ENCODE results near the gene GPX4. TPM values are rescaled to one million over a fixed set of nuclear protein-coding genes. Genes with fewer than 3 reads are reported as not detected.

The GPX4 gene
- total and polyA plus RNA-seq, 2 of the 13 experiments (the other 11 are each of a cell fraction or from before 2014, with no cell fraction given) = 535 to 613 TPM

DNA sequence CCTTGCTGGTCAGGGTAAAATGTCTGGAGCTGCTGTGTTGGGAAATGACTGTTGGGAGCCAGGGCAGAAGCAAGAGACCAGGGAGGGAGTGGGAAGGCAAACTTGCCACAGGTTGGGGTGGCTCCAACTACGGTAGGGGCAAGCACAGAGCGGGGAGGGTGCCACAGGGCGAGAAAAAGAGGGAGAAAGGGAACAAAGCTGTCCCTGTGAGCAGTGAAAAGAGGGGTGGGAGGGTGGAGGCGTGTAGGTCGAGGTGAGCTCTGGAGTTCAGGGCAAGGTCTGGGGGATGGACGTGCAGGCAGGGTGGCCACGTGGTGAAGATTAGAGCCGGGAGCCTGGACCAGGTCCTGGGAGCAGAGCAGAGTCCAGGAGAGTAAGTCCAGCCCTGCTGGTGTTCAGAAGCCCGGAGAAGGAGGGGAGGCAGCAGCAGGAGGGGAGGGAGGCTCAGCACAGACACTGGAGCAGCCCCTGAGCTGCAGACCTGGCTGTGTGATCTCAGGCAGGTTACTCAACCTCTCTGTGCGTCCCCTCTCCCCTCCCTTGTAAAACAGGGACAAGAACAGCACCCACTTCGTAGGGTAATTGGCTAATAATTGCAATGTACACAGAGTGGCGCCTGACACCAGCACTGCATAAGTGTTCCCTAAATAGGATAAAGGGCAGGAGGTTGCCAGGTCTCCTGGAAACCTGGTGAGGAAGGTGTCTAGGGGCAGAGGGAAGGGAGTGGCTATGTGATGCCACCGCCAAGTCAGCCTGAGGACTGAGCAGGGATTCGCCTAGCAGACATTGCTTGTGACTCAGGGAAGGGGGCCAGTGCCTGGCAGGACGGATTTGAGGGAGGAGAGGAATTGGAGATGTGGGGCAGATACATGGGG, 5.4 kb upstream of the GPX4 start (continued):
- TF ChIP-seq, protein P1, sequence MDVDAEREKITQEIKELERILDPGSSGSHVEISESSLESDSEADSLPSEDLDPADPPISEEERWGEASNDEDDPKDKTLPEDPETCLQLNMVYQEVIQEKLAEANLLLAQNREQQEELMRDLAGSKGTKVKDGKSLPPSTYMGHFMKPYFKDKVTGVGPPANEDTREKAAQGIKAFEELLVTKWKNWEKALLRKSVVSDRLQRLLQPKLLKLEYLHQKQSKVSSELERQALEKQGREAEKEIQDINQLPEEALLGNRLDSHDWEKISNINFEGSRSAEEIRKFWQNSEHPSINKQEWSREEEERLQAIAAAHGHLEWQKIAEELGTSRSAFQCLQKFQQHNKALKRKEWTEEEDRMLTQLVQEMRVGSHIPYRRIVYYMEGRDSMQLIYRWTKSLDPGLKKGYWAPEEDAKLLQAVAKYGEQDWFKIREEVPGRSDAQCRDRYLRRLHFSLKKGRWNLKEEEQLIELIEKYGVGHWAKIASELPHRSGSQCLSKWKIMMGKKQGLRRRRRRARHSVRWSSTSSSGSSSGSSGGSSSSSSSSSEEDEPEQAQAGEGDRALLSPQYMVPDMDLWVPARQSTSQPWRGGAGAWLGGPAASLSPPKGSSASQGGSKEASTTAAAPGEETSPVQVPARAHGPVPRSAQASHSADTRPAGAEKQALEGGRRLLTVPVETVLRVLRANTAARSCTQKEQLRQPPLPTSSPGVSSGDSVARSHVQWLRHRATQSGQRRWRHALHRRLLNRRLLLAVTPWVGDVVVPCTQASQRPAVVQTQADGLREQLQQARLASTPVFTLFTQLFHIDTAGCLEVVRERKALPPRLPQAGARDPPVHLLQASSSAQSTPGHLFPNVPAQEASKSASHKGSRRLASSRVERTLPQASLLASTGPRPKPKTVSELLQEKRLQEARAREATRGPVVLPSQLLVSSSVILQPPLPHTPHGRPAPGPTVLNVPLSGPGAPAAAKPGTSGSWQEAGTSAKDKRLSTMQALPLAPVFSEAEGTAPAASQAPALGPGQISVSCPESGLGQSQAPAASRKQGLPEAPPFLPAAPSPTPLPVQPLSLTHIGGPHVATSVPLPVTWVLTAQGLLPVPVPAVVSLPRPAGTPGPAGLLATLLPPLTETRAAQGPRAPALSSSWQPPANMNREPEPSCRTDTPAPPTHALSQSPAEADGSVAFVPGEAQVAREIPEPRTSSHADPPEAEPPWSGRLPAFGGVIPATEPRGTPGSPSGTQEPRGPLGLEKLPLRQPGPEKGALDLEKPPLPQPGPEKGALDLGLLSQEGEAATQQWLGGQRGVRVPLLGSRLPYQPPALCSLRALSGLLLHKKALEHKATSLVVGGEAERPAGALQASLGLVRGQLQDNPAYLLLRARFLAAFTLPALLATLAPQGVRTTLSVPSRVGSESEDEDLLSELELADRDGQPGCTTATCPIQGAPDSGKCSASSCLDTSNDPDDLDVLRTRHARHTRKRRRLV (CRISPR knock-in tag; IDR thresholded peaks at IDR 0.05) = no peak
- no peak for TF ChIP-seq MAFF (IDR thresholded peaks at IDR 0.05; ENCODE audit: low read depth, low read length)
- no peak for TF ChIP-seq NR2F2 (IDR thresholded peaks at IDR 0.05; ENCODE audit: borderline replicate concordance, low read depth)
- no peak for TF ChIP-seq ZNF274 (CRISPR knock-in tag; IDR thresholded peaks at IDR 0.05)
- TF ChIP-seq ONECUT2 (CRISPR knock-in tag; IDR thresholded peaks at IDR 0.05) = no peak
- TF ChIP-seq SNRNP70 (IDR thresholded peaks at IDR 0.05; ENCODE audit: low read depth, low read length) = no peak
- TF ChIP-seq, protein P2, sequence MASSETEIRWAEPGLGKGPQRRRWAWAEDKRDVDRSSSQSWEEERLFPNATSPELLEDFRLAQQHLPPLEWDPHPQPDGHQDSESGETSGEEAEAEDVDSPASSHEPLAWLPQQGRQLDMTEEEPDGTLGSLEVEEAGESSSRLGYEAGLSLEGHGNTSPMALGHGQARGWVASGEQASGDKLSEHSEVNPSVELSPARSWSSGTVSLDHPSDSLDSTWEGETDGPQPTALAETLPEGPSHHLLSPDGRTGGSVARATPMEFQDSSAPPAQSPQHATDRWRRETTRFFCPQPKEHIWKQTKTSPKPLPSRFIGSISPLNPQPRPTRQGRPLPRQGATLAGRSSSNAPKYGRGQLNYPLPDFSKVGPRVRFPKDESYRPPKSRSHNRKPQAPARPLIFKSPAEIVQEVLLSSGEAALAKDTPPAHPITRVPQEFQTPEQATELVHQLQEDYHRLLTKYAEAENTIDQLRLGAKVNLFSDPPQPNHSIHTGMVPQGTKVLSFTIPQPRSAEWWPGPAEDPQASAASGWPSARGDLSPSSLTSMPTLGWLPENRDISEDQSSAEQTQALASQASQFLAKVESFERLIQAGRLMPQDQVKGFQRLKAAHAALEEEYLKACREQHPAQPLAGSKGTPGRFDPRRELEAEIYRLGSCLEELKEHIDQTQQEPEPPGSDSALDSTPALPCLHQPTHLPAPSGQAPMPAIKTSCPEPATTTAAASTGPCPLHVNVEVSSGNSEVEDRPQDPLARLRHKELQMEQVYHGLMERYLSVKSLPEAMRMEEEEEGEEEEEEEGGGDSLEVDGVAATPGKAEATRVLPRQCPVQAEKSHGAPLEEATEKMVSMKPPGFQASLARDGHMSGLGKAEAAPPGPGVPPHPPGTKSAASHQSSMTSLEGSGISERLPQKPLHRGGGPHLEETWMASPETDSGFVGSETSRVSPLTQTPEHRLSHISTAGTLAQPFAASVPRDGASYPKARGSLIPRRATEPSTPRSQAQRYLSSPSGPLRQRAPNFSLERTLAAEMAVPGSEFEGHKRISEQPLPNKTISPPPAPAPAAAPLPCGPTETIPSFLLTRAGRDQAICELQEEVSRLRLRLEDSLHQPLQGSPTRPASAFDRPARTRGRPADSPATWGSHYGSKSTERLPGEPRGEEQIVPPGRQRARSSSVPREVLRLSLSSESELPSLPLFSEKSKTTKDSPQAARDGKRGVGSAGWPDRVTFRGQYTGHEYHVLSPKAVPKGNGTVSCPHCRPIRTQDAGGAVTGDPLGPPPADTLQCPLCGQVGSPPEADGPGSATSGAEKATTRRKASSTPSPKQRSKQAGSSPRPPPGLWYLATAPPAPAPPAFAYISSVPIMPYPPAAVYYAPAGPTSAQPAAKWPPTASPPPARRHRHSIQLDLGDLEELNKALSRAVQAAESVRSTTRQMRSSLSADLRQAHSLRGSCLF (CRISPR knock-in tag; IDR thresholded peaks at IDR 0.05; ENCODE audit: borderline replicate concordance) = no peak
- peak; percentile 54 for TF ChIP-seq ZNF772 (CRISPR knock-in tag; IDR thresholded peaks at IDR 0.05)
- TF ChIP-seq TOPORS (CRISPR knock-in tag; IDR thresholded peaks at IDR 0.05) = peak; percentile 93
- TF ChIP-seq NFE2 (CRISPR knock-in tag; IDR thresholded peaks at IDR 0.05) = no peak
- TF ChIP-seq HNRNPK (IDR thresholded peaks at IDR 0.05; ENCODE audit: low read depth, low read length, poor library complexity, severe bottlenecking) = no peak
- TF ChIP-seq CCAR2 (optimal IDR thresholded peaks at IDR 0.05; ENCODE audit: low read depth, low read length) = peak; percentile 34
- TF ChIP-seq ZNF282 (IDR thresholded peaks at IDR 0.05; ENCODE audit: partially characterized antibody) = peak; percentile 60
- TF ChIP-seq DR1 (CRISPR knock-in tag; IDR thresholded peaks at IDR 0.05) = no peak; the same call in 1 of the 2 replicates
